ENCODE data around the gene LUZP1. TPM values are rescaled to one million over a fixed set of nuclear protein-coding genes. Genes with fewer than 3 reads are reported as not detected.

LUZP1 gene
- total and polyA plus RNA-seq, 2 experiments from 2014 or later, result 45.7 to 152 TPM

GRCh38 chr1:23194119-23194984 is 25.7 kb upstream of the LUZP1 start:
- H3K4me3 Mint-ChIP-seq, result no peak overlapping the region
- peaks cover 11% of the 10 kb centered on the region for H3K27me3 Mint-ChIP-seq (ENCODE audit: insufficient read depth, low read depth, poor library complexity)
- H3K4me1 Mint-ChIP-seq, result no peaks in the 10 kb centered on the region
- H2AFZ ChIP-seq, result no peak overlapping the region
- H3K36me3 Mint-ChIP-seq (ENCODE audit: low read depth), result peaks cover 6% of the 10 kb centered on the region; the same call in 1 of the 3 replicates
- H3K36me3 ChIP-seq (ENCODE audit: insufficient read depth), result no peaks in the 10 kb centered on the region
- H3K79me2 ChIP-seq (replicated peaks; ENCODE audit: insufficient read depth), result no peaks in the 10 kb centered on the region
- TF ChIP-seq NANOG (IDR thresholded peaks at IDR 0.05; ENCODE audit: borderline replicate concordance), result no peak
- no peak for TF ChIP-seq POLR2AphosphoS5 (IDR thresholded peaks at IDR 0.05; ENCODE audit: low read depth)
- no peak for TF ChIP-seq STAT1 (IDR thresholded peaks at IDR 0.05; ENCODE audit: unreplicated experiment)
- TF ChIP-seq EZH2 (IDR thresholded peaks at IDR 0.05; ENCODE audit: low read depth, unreplicated experiment), result no peak
- no peak for TF ChIP-seq JUNB (IDR thresholded peaks at IDR 0.05; ENCODE audit: unreplicated experiment)
- no peaks in the 10 kb centered on the region for H3K27me3 ChIP-seq (ENCODE audit: insufficient read depth)
- no peaks in the 10 kb centered on the region for H3K4me1 ChIP-seq (ENCODE audit: insufficient read depth)
- no peak overlapping the region for H3K27ac Mint-ChIP-seq
- H3K4me2 ChIP-seq, result no peak overlapping the region
- 0 out of 2 replicates have a peak overlapping the region, but pooled peaks have one; percentile 20 for H3K27ac ChIP-seq (ENCODE audit: low read depth)
- H4K20me1 ChIP-seq (replicated peaks; ENCODE audit: insufficient read depth), result no peaks in the 10 kb centered on the region
- H3K9me2 ChIP-seq (ENCODE audit: insufficient read depth), result no peaks in the 10 kb centered on the region
- DNase-seq (ENCODE audit: low spot score), result no peak
- H3K9me3 Mint-ChIP-seq, result no peaks in the 10 kb centered on the region; the same call in 2 of the 3 replicates
- H3F3A ChIP-seq (replicated peaks; ENCODE audit: low read depth), result no peaks in the 10 kb centered on the region
- ATAC-seq, result no peak
- H3K4me3 ChIP-seq, result no peak overlapping the region

DNA sequence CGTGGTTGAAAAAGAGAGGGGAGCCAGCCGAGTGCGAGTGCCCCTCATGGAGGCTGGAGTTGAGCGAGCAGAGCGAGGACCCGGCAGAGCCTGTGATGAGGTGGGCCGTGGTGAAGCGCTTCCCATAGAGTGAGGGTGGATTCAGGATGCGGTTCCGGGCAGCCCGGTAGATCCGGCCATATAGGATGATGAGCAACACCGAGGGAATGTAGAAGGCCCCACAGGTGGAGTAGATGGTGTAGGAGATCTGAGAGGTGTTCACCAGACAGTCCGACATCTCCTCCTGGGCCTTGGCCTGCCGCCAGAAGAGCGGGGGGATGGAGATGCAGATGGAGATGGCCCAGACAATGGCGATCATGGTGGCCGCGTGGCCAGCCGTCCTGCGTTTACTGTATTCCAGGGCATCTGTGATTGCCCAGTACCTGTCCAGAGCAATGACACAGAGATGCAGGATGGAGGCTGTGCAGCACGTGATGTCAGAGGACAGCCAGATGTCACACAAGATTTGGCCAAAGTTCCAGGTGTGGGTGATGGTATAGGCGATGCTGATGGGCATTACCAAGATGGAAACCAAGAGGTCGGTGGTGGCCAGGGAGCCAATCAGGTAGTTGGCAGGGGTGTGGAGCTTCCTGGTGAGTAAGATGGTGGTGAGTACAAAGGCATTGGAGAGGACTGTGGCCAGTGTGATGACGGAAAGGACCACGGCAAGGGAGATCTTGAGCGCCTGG is 24.9 kb upstream of the LUZP1 start:
- no peaks in the 10 kb centered on the region for H3K9me2 ChIP-seq (ENCODE audit: insufficient read depth)
- H2AFZ ChIP-seq, result no peak overlapping the region
- no peaks in the 10 kb centered on the region; the same call in 2 of the 3 replicates for H3K9me3 Mint-ChIP-seq
- no peak overlapping the region for H3K4me3 ChIP-seq
- ATAC-seq, result no peak
- H3K4me1 ChIP-seq (ENCODE audit: insufficient read depth), result no peaks in the 10 kb centered on the region
- H3F3A ChIP-seq (replicated peaks; ENCODE audit: low read depth), result no peaks in the 10 kb centered on the region
- H3K79me2 ChIP-seq (replicated peaks; ENCODE audit: insufficient read depth), result no peaks in the 10 kb centered on the region
- DNase-seq (ENCODE audit: low spot score), result no peak
- no peaks in the 10 kb centered on the region for H3K36me3 ChIP-seq (ENCODE audit: insufficient read depth)
- no peaks in the 10 kb centered on the region for H3K4me1 Mint-ChIP-seq
- H3K36me3 Mint-ChIP-seq (ENCODE audit: low read depth), result peaks cover 6% of the 10 kb centered on the region; the same call in 1 of the 3 replicates
- H3K27me3 ChIP-seq (ENCODE audit: insufficient read depth), result no peaks in the 10 kb centered on the region
- no peak overlapping the region for H3K4me2 ChIP-seq
- H3K4me3 Mint-ChIP-seq, result no peak overlapping the region
- H3K27me3 Mint-ChIP-seq (ENCODE audit: insufficient read depth, low read depth, poor library complexity), result peaks cover 13% of the 10 kb centered on the region
- no peaks in the 10 kb centered on the region for H4K20me1 ChIP-seq (replicated peaks; ENCODE audit: insufficient read depth)
- H3K27ac ChIP-seq (ENCODE audit: low read depth), result no peak overlapping the region
- no peak overlapping the region for H3K27ac Mint-ChIP-seq
- TF ChIP-seq CREB1 (CRISPR knock-in tag; IDR thresholded peaks at IDR 0.05; ENCODE audit: low read depth) (no peak), NANOG (IDR thresholded peaks at IDR 0.05; ENCODE audit: borderline replicate concordance) (no peak), JUNB (IDR thresholded peaks at IDR 0.05; ENCODE audit: unreplicated experiment) (no peak), ZNF114 (CRISPR knock-in tag; IDR thresholded peaks at IDR 0.05) (no peak), STAT1 (IDR thresholded peaks at IDR 0.05; ENCODE audit: unreplicated experiment) (no peak), REST (IDR thresholded peaks at IDR 0.05; ENCODE audit: unreplicated experiment) (no peak), EZH2 (IDR thresholded peaks at IDR 0.05; ENCODE audit: low read depth, unreplicated experiment) (no peak), ZNF331 (CRISPR knock-in tag; IDR thresholded peaks at IDR 0.05; ENCODE audit: low read depth) (no peak)

Data from GM23338 (cell line).